Measurements from ENCODE around the gene TMED1. TPM values are rescaled to one million over a fixed set of nuclear protein-coding genes. Genes with fewer than 3 reads are reported as not detected.
A peak's percentile ranks its signal among the peaks of the same experiment; 100 is the strongest.
"Not testable (repeated sequence)": the region's sequence is repeated elsewhere in the genome, so short reads cannot be mapped to it uniquely, and the experiment has no call there.

TMED1 gene
- total RNA-seq = 13.3 TPM

GRCh38 chr19:10835754-10836478, at the start of gene TMED1:
TSS of gene TMED1 (minus strand) at chr19:10836212. CDS start at chr19:10836191, 21 bp downstream.
- DNase-seq (ENCODE audit: low spot score) = peak; percentile 100

- no peak for DNase-seq (ENCODE audit: low spot score)
Observed at GRCh38 chr19:10885201-10886169, 49.5 kb upstream of the TMED1 start.

- DNase-seq (ENCODE audit: low spot score) = no peak
Observed at GRCh38 chr19:10884274-10884673, 48.3 kb upstream of the TMED1 start.

- no peak for DNase-seq (ENCODE audit: low spot score)
Observed at GRCh38 chr19:10882108-10882457, 46.1 kb upstream of the TMED1 start.

- no peak for DNase-seq (ENCODE audit: low spot score)
Observed at GRCh38 chr19:10881403-10882107, 45.5 kb upstream of the TMED1 start.

- no peak for DNase-seq (ENCODE audit: low spot score)
Observed at GRCh38 chr19:10878253-10878652, 42.2 kb upstream of the TMED1 start.

GRCh38 chr19:10877608-10878007, 41.6 kb upstream of the TMED1 start:
- DNase-seq (ENCODE audit: low spot score) = not testable (repeated sequence)

GRCh38 chr19:10876459-10877240, 40.6 kb upstream of the TMED1 start:
- no peak for DNase-seq (ENCODE audit: low spot score)

GRCh38 chr19:10874024-10874423, 38.0 kb upstream of the TMED1 start:
- DNase-seq (ENCODE audit: low spot score) = no peak

- DNase-seq (ENCODE audit: low spot score) = no peak
Observed at GRCh38 chr19:10872546-10873107, 36.6 kb upstream of the TMED1 start.

GRCh38 chr19:10871711-10872545, 35.9 kb upstream of the TMED1 start:
- peak; percentile 74 for DNase-seq (ENCODE audit: low spot score)

- DNase-seq (ENCODE audit: low spot score) = peak; percentile 99
Observed at GRCh38 chr19:10870955-10871603, 35.1 kb upstream of the TMED1 start, which contains the start of gene CARM1. TSS of gene CARM1 (plus strand) at chr19:10871553. CDS start at chr19:10871703, 150 bp downstream.

GRCh38 chr19:10870501-10870954, 34.5 kb upstream of the TMED1 start:
- no peak for DNase-seq (ENCODE audit: low spot score)

- not testable (repeated sequence) for DNase-seq (ENCODE audit: low spot score)
Observed at GRCh38 chr19:10869872-10870311, 33.9 kb upstream of the TMED1 start.

- no peak for DNase-seq (ENCODE audit: low spot score)
Observed at GRCh38 chr19:10868872-10869547, 33.0 kb upstream of the TMED1 start.

GRCh38 chr19:10866495-10866894, 30.5 kb upstream of the TMED1 start:
- no peak for DNase-seq (ENCODE audit: low spot score)

GRCh38 chr19:10864538-10864899, 28.5 kb upstream of the TMED1 start:
- DNase-seq (ENCODE audit: low spot score) = peak; percentile 87

GRCh38 chr19:10863107-10863717, 27.2 kb upstream of the TMED1 start:
- no peak for DNase-seq (ENCODE audit: low spot score)
